Activated T-helper 1 cell treated with anti-CD3 and anti-CD28 coated beads, Interleukin-12 subunit alpha, Interleukin-12 subunit beta, Interleukin-2, Interleukin-4 antibody, amounts not matched to agents 30 ng/mL and 10 ng/mL and 1 ng/mL, durations not matched to agents 14 hours and 24 hours and 36 hours (primary cell): ENCODE measurements around the gene FMN2. TPM values are rescaled to one million over a fixed set of nuclear protein-coding genes. Genes with fewer than 3 reads are reported as not detected.
"Not testable (repeated sequence)": the region's sequence is repeated elsewhere in the genome, so short reads cannot be mapped to it uniquely, and the experiment has no call there.

Source experiments
- DNase-seq: peaks from one replicate; pipeline ENCODE4 v3.0.0; 2021; ENCODE audit warnings: low spot score
- H3K27ac Mint-ChIP-seq: one replicate; pipeline ENCODE4 v1.8.0; 2021; ENCODE audit warnings: mild to moderate bottlenecking, mixed read lengths
- H3K27me3 Mint-ChIP-seq: one replicate; pipeline ENCODE4 v1.8.0; 2022; ENCODE audit warnings: mild to moderate bottlenecking, moderate library complexity, mixed read lengths; ENCODE audit not compliant: insufficient read depth
- H3K36me3 Mint-ChIP-seq: one replicate; pipeline ENCODE4 v1.8.0; 2021; ENCODE audit warnings: low read depth, mixed read lengths
- H3K4me1 Mint-ChIP-seq: one replicate; pipeline ENCODE4 v1.8.0; 2021; ENCODE audit warnings: low read depth, mixed read lengths
- H3K4me3 Mint-ChIP-seq: one replicate; pipeline ENCODE4 v1.8.0; 2021; ENCODE audit warnings: mild to moderate bottlenecking, moderate library complexity, mixed read lengths
- H3K9me3 Mint-ChIP-seq: one replicate; pipeline ENCODE4 v1.8.0; 2021; ENCODE audit warnings: mixed read lengths
- intact Hi-C: fragments of 100-400 bp; cut with micrococcal nuclease; formaldehyde crosslinking; loops from one replicate; pipeline ENCODE4 v1.15.1; 2024
- total RNA-seq: library from RNA; stranded (reverse); gene quantifications from 2 replicates; pipeline ENCODE4 v1.2.3, GENCODE V29; 2022

Gene FMN2
- total RNA-seq, 1 donor from 2014 or later: not detected

- intact Hi-C loops, H3K27ac Mint-ChIP-seq, H3K9me3 Mint-ChIP-seq, DNase-seq, H3K36me3 Mint-ChIP-seq, H3K4me1 Mint-ChIP-seq, H3K27me3 Mint-ChIP-seq, H3K4me3 Mint-ChIP-seq: not testable (repeated sequence)
Measured at GRCh38 chr1:240264494-240264893, 172.8 kb downstream of the FMN2 start.

- Mint-ChIP-seq H3K9me3 (peaks cover 17% of the 10 kb centered on the region), H3K27ac (no peak overlapping the region), H3K4me1 (no peaks in the 10 kb centered on the region), H3K27me3 (no peaks in the 10 kb centered on the region), H3K36me3 (no peaks in the 10 kb centered on the region), H3K4me3 (no peak overlapping the region)
- intact Hi-C loops: no loop called here
- DNase-seq: no peak
Measured at GRCh38 chr1:240271081-240271480, 179.4 kb downstream of the FMN2 start.

- intact Hi-C loops: no loop called here
- peaks cover 19% of the 10 kb centered on the region for H3K9me3 Mint-ChIP-seq
- H3K4me3 Mint-ChIP-seq: no peak overlapping the region
- no peak for DNase-seq
- no peaks in the 10 kb centered on the region for H3K27me3 Mint-ChIP-seq
- no peaks in the 10 kb centered on the region for H3K4me1 Mint-ChIP-seq
- no peak overlapping the region for H3K27ac Mint-ChIP-seq
- no peaks in the 10 kb centered on the region for H3K36me3 Mint-ChIP-seq
Measured at GRCh38 chr1:240274569-240274968, 182.9 kb downstream of the FMN2 start.

DNA sequence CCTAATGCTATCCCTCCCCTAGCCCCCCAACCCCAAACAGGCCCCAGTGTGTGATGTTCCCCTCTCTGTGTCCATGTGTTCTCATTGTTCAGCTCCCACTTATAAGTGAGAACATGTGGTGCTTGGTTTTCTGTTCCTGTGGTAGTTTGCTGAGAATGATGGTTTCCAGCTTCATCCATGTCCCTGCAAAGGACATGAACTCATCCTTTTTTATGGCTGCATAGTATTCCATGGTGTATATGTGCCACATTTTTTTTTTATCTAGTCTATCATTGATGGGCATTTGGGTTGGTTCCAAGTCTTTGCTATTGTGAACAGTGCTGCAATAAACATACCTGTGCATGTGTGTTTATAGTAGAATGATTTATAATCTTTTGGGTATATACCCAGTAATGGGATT lies 183.5 kb downstream of the FMN2 start:
- not testable (repeated sequence) for H3K27ac Mint-ChIP-seq, H3K36me3 Mint-ChIP-seq, H3K4me1 Mint-ChIP-seq

DNA sequence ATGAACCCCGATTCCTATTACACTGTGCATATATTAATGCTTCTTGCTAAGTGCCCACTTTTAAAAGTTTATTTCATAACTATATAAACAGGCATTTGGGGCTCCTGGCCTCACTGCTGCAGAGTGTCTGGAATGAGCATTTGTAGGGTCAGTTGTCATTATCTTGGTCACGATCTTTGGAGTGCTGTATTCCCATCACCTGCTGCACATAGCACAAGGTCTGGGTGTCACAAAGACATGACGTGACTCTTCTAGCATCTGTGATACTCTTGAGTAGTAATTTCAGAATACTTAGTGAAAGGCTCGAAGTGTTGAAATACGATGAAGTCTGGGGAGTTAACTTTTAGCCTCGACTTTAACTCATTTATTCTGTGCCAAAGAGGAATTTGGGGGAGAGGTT lies 186.4 kb downstream of the FMN2 start:
- DNase-seq: no peak
- no peaks in the 10 kb centered on the region for H3K36me3 Mint-ChIP-seq
- H3K27me3 Mint-ChIP-seq: no peaks in the 10 kb centered on the region
- H3K4me3 Mint-ChIP-seq: no peak overlapping the region
- no peaks in the 10 kb centered on the region for H3K4me1 Mint-ChIP-seq
- H3K27ac Mint-ChIP-seq: no peak overlapping the region
- peaks cover 14% of the 10 kb centered on the region for H3K9me3 Mint-ChIP-seq
- intact Hi-C loops: no loop called here

More for the DNA sequence above, 183.5 kb downstream of the FMN2 start:
- peaks cover 14% of the 10 kb centered on the region for H3K9me3 Mint-ChIP-seq
- intact Hi-C loops, H3K27me3 Mint-ChIP-seq, DNase-seq, H3K4me3 Mint-ChIP-seq: not testable (repeated sequence)

- no peak overlapping the region for H3K4me3 Mint-ChIP-seq
- peaks cover 3% of the 10 kb centered on the region for H3K9me3 Mint-ChIP-seq
- no peaks in the 10 kb centered on the region for H3K27me3 Mint-ChIP-seq
- H3K4me1 Mint-ChIP-seq: no peaks in the 10 kb centered on the region
- DNase-seq: no peak
- intact Hi-C loops: no loop called here
- H3K36me3 Mint-ChIP-seq: no peaks in the 10 kb centered on the region
- H3K27ac Mint-ChIP-seq: no peak overlapping the region
Measured at GRCh38 chr1:240280560-240281322, 189.1 kb downstream of the FMN2 start.

DNA sequence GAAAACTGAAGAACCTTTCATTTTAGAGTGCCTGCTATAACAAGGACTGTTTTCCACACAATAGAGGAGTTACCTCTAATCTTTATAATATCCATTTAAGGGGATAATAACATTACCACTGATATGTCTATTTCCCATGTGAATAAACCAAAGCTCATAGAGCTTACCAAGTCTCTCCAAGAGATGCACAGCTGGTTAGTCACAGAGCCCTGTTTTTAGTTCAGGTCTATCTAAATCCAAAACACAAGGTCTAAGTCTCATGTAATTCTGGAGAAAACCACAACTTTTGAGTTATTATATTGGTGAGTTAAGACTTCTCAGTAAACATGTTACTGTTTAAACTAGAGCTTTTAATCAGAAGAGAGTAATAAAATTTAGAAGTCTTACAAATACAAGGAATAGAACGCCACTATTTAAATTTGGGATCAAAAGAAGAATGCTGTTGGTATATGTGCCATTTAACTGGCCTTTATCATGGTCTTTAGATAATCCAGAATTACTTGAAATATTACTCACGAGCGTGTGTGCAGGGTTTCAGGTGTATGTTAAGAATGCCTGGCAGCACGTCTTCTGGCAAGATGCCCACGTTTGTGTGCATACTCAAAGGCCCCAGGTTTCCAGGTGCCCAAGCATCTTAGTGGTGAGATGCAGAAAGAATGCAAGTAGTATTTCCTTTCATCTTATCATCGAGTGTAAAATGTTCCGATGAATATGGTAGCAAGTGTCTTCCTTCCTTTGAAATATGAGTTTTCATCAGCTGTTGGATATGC lies 190.6 kb downstream of the FMN2 start:
- no peaks in the 10 kb centered on the region for H3K4me1 Mint-ChIP-seq
- DNase-seq: no peak
- H3K36me3 Mint-ChIP-seq: no peaks in the 10 kb centered on the region
- intact Hi-C loops: no loop called here
- H3K9me3 Mint-ChIP-seq: peaks cover 3% of the 10 kb centered on the region
- no peaks in the 10 kb centered on the region for H3K27me3 Mint-ChIP-seq
- H3K4me3 Mint-ChIP-seq: no peak overlapping the region
- no peak overlapping the region for H3K27ac Mint-ChIP-seq

DNA sequence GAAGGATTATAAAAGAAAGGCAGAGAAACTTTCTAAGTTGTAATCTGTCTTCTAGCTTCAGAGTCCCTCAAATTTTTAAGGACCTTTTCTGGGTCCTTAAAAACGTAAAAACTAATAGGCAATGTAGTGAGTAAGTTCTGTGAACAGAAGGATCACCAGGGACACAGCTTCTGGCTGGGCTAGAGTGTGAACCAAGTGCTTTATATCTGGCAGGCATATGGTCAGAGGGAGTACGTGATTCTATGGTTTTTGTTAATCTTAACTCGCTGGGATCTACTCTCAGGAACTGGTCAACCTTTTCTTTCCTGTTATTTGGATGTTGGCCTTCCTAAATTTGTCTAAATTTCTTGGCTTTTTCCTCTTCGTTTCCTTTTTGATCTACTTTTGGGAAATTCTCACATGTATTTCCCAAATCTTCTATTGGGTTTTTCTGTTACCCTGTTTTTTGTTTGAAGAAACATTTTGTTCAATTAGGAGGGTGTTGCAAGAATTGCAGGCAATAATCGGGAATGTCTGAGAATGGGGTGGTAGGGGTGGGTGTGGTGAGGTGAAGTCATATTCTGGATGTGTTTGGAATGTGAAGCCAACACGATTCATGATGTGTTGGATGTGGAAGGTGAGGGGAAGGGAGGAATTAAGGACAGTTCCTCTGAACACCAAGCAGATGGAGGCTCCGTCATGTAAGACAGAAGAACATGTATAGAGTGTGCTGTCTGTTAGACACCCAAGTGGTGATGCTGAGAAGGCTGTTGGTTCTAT lies 193.2 kb downstream of the FMN2 start:
- intact Hi-C loops: no loop called here
- Mint-ChIP-seq H3K36me3 (no peaks in the 10 kb centered on the region), H3K27me3 (no peaks in the 10 kb centered on the region), H3K4me1 (no peaks in the 10 kb centered on the region), H3K9me3 (no peaks in the 10 kb centered on the region), H3K4me3 (no peak overlapping the region), H3K27ac (no peak overlapping the region)
- DNase-seq: no peak

DNA sequence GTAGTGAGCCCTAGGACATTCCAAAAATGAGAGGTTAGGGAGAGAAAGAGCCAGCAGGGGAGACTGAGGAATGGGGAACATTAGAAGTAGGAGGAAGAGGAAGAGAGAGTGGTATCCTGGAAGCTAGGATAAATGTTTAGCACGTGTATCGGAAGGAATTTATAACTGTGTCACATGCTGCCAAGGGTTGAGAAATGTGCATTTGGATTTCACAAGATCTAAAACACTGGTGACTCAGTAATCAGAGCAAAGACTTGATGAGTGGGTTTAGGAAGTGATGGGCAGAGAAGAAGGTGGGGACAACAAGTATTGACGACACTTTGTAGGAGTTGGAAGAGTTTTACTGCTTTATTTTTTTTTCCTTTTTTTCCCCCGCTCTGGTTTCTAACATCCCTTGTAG lies 193.9 kb downstream of the FMN2 start:
- Mint-ChIP-seq H3K4me3 (no peak overlapping the region), H3K9me3 (no peaks in the 10 kb centered on the region), H3K36me3 (no peaks in the 10 kb centered on the region), H3K27me3 (no peaks in the 10 kb centered on the region), H3K4me1 (no peaks in the 10 kb centered on the region), H3K27ac (no peak overlapping the region)
- no peak for DNase-seq
- intact Hi-C loops: no loop called here

DNA sequence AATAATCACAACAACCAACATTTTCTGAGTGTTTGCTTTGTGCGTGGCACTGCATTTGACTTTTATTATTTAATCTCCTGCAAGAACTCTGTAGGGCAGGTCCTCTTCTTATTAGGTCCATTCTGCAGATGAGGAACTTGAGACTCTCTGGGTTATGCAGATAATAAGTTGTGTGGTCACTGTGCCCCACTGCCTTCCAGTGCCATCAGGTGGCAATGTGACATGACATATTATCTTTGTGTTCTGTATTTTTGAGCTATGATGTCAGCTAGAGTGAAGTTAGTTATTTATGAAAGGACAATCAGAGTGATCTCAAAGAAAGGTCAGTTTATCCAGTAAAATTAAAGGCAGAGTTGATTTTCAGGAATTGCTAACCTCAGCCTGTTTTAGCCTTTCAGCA lies 196.0 kb downstream of the FMN2 start:
- no peak for DNase-seq
- Mint-ChIP-seq H3K36me3 (no peaks in the 10 kb centered on the region), H3K9me3 (no peaks in the 10 kb centered on the region), H3K4me3 (no peak overlapping the region), H3K27ac (no peak overlapping the region), H3K4me1 (no peaks in the 10 kb centered on the region), H3K27me3 (no peaks in the 10 kb centered on the region)
- intact Hi-C loops: no loop called here

- intact Hi-C loops: no loop called here
- Mint-ChIP-seq H3K27ac (no peak overlapping the region), H3K36me3 (no peaks in the 10 kb centered on the region), H3K27me3 (no peaks in the 10 kb centered on the region), H3K9me3 (no peaks in the 10 kb centered on the region), H3K4me3 (no peak overlapping the region), H3K4me1 (no peaks in the 10 kb centered on the region)
- no peak for DNase-seq
Measured at GRCh38 chr1:240293706-240294105, 202.0 kb downstream of the FMN2 start.

DNA sequence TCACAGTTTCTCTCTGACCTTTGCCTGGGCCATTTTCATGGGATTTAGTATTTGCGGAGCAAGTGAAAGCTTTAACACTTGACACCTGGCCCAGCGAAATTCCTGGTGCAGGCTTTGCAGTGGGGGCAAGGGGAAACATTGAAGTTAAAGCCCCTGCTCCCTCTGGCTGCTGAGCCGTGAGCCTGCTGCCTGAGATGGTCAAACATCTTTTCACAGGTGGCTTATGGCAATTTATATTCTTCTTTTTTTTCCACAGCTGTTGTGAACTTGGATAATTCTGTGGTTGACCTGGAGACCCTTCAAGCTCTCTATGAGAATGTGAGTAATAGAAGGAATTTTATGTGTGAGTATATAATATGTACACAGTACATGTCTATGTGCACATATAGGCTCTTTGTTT lies 202.9 kb downstream of the FMN2 start:
- DNase-seq: no peak
- no peaks in the 10 kb centered on the region for H3K4me1 Mint-ChIP-seq
- intact Hi-C loops: no loop called here
- no peak overlapping the region for H3K4me3 Mint-ChIP-seq
- H3K36me3 Mint-ChIP-seq: no peaks in the 10 kb centered on the region
- no peaks in the 10 kb centered on the region for H3K27me3 Mint-ChIP-seq
- H3K9me3 Mint-ChIP-seq: no peaks in the 10 kb centered on the region
- no peak overlapping the region for H3K27ac Mint-ChIP-seq

GRCh38 chr1:240295811-240296210 lies 204.1 kb downstream of the FMN2 start:
- no peak overlapping the region for H3K27ac Mint-ChIP-seq
- no peak overlapping the region for H3K4me3 Mint-ChIP-seq
- H3K4me1 Mint-ChIP-seq: no peaks in the 10 kb centered on the region
- intact Hi-C loops: no loop called here
- no peaks in the 10 kb centered on the region for H3K9me3 Mint-ChIP-seq
- DNase-seq: no peak
- H3K27me3 Mint-ChIP-seq: no peaks in the 10 kb centered on the region
- no peaks in the 10 kb centered on the region for H3K36me3 Mint-ChIP-seq
